Measurements from ENCODE around the gene NIT1.

DNA sequence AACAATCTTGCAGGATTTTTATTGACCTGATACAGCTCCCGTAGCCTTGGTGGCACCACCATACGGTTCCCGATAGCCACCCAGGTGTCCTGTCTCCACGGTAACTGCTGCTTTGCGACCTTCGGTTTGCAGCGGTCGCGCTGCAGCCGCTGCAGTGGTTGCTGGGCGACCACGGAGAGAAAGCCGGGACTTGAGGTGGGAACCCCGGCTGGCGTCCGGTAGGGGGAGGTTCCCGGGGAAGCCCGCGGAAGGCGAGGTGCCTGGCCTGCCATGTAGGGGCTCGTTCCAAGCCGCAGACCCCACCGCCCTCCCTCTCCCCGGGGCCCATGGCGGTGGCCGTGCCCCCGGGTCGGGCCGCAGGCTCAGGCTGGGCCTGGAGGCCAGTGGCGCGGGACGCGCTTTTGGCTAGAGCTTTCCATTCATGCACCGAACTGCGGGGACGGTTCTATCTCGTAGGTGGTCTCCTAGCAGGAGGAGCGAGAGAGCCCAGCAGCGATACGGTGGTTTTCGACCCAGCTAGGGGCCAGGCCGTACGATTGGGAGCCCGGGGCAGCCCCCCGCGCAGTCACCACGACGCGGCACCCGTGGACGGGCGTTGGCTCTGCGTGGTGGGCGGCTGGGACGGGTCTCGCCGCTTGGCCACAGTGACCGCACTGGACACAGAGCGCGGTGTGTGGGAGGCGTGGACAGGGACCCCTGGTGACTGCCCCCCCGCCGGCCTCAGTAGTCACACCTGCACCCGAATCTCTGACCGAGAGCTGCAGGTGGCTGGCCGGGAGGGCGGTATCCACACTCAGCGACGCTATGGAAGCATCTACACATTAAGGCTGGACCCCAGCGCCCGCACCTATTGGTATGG, 19.5 kb upstream of the NIT1 start, which contains the start of gene KLHDC9:
- TF ChIP-seq ZNF423 (CRISPR knock-in tag; IDR thresholded peaks at IDR 0.05) (0 out of 2 replicates have a peak, but pooled peaks have one; percentile 9), TEAD1 (CRISPR knock-in tag; IDR thresholded peaks at IDR 0.05) (no peak), MYBL2 (CRISPR knock-in tag; IDR thresholded peaks at IDR 0.05) (peak; percentile 13; the same call in 1 of the 2 replicates), ATF1 (CRISPR knock-in tag; IDR thresholded peaks at IDR 0.05) (0 out of 2 replicates have a peak, but pooled peaks have one; percentile 53), ZBTB21 (CRISPR knock-in tag; IDR thresholded peaks at IDR 0.05; ENCODE audit: borderline replicate concordance) (no peak), FOXP1 (CRISPR knock-in tag; IDR thresholded peaks at IDR 0.05; ENCODE audit: borderline replicate concordance) (no peak)
- TF ChIP-seq, protein P1, sequence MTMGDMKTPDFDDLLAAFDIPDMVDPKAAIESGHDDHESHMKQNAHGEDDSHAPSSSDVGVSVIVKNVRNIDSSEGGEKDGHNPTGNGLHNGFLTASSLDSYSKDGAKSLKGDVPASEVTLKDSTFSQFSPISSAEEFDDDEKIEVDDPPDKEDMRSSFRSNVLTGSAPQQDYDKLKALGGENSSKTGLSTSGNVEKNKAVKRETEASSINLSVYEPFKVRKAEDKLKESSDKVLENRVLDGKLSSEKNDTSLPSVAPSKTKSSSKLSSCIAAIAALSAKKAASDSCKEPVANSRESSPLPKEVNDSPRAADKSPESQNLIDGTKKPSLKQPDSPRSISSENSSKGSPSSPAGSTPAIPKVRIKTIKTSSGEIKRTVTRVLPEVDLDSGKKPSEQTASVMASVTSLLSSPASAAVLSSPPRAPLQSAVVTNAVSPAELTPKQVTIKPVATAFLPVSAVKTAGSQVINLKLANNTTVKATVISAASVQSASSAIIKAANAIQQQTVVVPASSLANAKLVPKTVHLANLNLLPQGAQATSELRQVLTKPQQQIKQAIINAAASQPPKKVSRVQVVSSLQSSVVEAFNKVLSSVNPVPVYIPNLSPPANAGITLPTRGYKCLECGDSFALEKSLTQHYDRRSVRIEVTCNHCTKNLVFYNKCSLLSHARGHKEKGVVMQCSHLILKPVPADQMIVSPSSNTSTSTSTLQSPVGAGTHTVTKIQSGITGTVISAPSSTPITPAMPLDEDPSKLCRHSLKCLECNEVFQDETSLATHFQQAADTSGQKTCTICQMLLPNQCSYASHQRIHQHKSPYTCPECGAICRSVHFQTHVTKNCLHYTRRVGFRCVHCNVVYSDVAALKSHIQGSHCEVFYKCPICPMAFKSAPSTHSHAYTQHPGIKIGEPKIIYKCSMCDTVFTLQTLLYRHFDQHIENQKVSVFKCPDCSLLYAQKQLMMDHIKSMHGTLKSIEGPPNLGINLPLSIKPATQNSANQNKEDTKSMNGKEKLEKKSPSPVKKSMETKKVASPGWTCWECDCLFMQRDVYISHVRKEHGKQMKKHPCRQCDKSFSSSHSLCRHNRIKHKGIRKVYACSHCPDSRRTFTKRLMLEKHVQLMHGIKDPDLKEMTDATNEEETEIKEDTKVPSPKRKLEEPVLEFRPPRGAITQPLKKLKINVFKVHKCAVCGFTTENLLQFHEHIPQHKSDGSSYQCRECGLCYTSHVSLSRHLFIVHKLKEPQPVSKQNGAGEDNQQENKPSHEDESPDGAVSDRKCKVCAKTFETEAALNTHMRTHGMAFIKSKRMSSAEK (CRISPR knock-in tag; IDR thresholded peaks at IDR 0.05; ENCODE audit: borderline replicate concordance): no peak
- TF ChIP-seq, protein P2, sequence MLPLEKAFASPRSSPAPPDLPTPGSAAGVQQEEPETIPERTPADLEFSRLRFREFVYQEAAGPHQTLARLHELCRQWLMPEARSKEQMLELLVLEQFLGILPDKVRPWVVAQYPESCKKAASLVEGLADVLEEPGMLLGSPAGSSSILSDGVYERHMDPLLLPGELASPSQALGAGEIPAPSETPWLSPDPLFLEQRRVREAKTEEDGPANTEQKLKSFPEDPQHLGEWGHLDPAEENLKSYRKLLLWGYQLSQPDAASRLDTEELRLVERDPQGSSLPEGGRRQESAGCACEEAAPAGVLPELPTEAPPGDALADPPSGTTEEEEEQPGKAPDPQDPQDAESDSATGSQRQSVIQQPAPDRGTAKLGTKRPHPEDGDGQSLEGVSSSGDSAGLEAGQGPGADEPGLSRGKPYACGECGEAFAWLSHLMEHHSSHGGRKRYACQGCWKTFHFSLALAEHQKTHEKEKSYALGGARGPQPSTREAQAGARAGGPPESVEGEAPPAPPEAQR (CRISPR knock-in tag; IDR thresholded peaks at IDR 0.05): no peak
- TF ChIP-seq, protein P3, sequence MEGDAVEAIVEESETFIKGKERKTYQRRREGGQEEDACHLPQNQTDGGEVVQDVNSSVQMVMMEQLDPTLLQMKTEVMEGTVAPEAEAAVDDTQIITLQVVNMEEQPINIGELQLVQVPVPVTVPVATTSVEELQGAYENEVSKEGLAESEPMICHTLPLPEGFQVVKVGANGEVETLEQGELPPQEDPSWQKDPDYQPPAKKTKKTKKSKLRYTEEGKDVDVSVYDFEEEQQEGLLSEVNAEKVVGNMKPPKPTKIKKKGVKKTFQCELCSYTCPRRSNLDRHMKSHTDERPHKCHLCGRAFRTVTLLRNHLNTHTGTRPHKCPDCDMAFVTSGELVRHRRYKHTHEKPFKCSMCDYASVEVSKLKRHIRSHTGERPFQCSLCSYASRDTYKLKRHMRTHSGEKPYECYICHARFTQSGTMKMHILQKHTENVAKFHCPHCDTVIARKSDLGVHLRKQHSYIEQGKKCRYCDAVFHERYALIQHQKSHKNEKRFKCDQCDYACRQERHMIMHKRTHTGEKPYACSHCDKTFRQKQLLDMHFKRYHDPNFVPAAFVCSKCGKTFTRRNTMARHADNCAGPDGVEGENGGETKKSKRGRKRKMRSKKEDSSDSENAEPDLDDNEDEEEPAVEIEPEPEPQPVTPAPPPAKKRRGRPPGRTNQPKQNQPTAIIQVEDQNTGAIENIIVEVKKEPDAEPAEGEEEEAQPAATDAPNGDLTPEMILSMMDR (IDR thresholded peaks at IDR 0.05): no peak
- TF ChIP-seq, protein P4, sequence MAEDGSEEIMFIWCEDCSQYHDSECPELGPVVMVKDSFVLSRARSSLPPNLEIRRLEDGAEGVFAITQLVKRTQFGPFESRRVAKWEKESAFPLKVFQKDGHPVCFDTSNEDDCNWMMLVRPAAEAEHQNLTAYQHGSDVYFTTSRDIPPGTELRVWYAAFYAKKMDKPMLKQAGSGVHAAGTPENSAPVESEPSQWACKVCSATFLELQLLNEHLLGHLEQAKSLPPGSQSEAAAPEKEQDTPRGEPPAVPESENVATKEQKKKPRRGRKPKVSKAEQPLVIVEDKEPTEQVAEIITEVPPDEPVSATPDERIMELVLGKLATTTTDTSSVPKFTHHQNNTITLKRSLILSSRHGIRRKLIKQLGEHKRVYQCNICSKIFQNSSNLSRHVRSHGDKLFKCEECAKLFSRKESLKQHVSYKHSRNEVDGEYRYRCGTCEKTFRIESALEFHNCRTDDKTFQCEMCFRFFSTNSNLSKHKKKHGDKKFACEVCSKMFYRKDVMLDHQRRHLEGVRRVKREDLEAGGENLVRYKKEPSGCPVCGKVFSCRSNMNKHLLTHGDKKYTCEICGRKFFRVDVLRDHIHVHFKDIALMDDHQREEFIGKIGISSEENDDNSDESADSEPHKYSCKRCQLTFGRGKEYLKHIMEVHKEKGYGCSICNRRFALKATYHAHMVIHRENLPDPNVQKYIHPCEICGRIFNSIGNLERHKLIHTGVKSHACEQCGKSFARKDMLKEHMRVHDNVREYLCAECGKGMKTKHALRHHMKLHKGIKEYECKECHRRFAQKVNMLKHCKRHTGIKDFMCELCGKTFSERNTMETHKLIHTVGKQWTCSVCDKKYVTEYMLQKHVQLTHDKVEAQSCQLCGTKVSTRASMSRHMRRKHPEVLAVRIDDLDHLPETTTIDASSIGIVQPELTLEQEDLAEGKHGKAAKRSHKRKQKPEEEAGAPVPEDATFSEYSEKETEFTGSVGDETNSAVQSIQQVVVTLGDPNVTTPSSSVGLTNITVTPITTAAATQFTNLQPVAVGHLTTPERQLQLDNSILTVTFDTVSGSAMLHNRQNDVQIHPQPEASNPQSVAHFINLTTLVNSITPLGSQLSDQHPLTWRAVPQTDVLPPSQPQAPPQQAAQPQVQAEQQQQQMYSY (CRISPR knock-in tag; IDR thresholded peaks at IDR 0.05): no peak
- TF ChIP-seq, protein P5, sequence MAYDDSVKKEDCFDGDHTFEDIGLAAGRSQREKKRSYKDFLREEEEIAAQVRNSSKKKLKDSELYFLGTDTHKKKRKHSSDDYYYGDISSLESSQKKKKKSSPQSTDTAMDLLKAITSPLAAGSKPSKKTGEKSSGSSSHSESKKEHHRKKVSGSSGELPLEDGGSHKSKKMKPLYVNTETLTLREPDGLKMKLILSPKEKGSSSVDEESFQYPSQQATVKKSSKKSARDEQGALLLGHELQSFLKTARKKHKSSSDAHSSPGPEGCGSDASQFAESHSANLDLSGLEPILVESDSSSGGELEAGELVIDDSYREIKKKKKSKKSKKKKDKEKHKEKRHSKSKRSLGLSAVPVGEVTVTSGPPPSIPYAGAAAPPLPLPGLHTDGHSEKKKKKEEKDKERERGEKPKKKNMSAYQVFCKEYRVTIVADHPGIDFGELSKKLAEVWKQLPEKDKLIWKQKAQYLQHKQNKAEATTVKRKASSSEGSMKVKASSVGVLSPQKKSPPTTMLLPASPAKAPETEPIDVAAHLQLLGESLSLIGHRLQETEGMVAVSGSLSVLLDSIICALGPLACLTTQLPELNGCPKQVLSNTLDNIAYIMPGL (CRISPR knock-in tag; IDR thresholded peaks at IDR 0.05): no peak

All from WTC11 (cell line).